HCT116 (cell line): Measurements from ENCODE around the gene SMYD3.

ENCODE experiments used
- EGR1 ChIP-seq: IDR thresholded peaks from 2 replicates; pipeline ENCODE4 v1.6.1; 2012; ENCODE audit warnings: low read depth
- EZH2 ChIP-seq: fragments of 200-600 bp; sonication (generic); IDR thresholded peaks from 2 replicates; pipeline ENCODE4 v1.6.1; 2017; ENCODE audit warnings: antibody characterized with exemption, mixed run types
- EZH2phosphoT487 ChIP-seq: fragments of 200-600 bp; IDR thresholded peaks from 2 replicates; pipeline ENCODE4 v1.6.1; 2018; ENCODE audit warnings: antibody characterized with exemption, borderline replicate concordance
- JUND ChIP-seq: IDR thresholded peaks from 2 replicates; pipeline ENCODE4 v1.6.1; 2012
- MAX ChIP-seq: IDR thresholded peaks from 2 replicates; pipeline ENCODE4 v1.6.1; 2012
- POLR2A ChIP-seq: IDR thresholded peaks from 2 replicates; pipeline ENCODE4 v1.7.0; 2011; ENCODE audit warnings: borderline replicate concordance; ENCODE audit not compliant: insufficient read depth, insufficient read length; ENCODE audit errors: extremely low read depth
- POLR2AphosphoS5 ChIP-seq: IDR thresholded peaks from 2 replicates; pipeline ENCODE4 v1.6.1; 2011; ENCODE audit warnings: mild to moderate bottlenecking, low read depth, low read length, moderate library complexity
- RAD21 ChIP-seq: IDR thresholded peaks from 2 replicates; pipeline ENCODE4 v1.6.1; 2012; ENCODE audit warnings: low read depth, mild to moderate bottlenecking
- SIN3A ChIP-seq: IDR thresholded peaks from 2 replicates; pipeline ENCODE4 v1.6.1; 2012; ENCODE audit warnings: low read depth
- SP1 ChIP-seq: IDR thresholded peaks from 2 replicates; pipeline ENCODE4 v1.6.1; 2012; ENCODE audit warnings: low read depth
- TCF7L2 ChIP-seq: IDR thresholded peaks from 2 replicates; pipeline ENCODE4 v1.7.0; 2011; ENCODE audit warnings: borderline replicate concordance, inconsistent platforms; ENCODE audit not compliant: insufficient read depth, insufficient read length; ENCODE audit errors: extremely low read depth
- YY1 ChIP-seq: IDR thresholded peaks from 2 replicates; pipeline ENCODE4 v1.6.1; 2011; ENCODE audit warnings: low read length, low read depth, moderate library complexity, mild to moderate bottlenecking; ENCODE audit not compliant: insufficient replicate concordance; ENCODE audit errors: extremely low read depth
- ZBTB33 ChIP-seq: IDR thresholded peaks from 2 replicates; pipeline ENCODE4 v1.6.1; 2011; ENCODE audit warnings: mild to moderate bottlenecking, low read length, moderate library complexity; ENCODE audit not compliant: insufficient replicate concordance; ENCODE audit errors: extremely low read depth
- TF ChIP-seq, protein P1 (sequence below), 3 experiments: fragments of 200-600 bp in 1 of 3; sonication (generic) in 1 of 3; IDR thresholded peaks in 2 of 3; conservative IDR thresholded peaks in 1 of 3; 2 replicates each; pipeline ENCODE4 v1.5.1; 2012 to 2017; ENCODE audit warnings: low read depth in 2 of 3, low read length in 2 of 3, antibody characterized with exemption in 1 of 3, borderline replicate concordance in 1 of 3, control low read depth in 1 of 3, mild to moderate bottlenecking in 1 of 3, mixed read lengths in 1 of 3, mixed run types in 1 of 3, moderate library complexity in 1 of 3; ENCODE audit not compliant: insufficient read depth in 1 of 3

GRCh38 chr1:246005067-246005466, 502.0 kb downstream of the SMYD3 start:
- TF ChIP-seq, protein P1, sequence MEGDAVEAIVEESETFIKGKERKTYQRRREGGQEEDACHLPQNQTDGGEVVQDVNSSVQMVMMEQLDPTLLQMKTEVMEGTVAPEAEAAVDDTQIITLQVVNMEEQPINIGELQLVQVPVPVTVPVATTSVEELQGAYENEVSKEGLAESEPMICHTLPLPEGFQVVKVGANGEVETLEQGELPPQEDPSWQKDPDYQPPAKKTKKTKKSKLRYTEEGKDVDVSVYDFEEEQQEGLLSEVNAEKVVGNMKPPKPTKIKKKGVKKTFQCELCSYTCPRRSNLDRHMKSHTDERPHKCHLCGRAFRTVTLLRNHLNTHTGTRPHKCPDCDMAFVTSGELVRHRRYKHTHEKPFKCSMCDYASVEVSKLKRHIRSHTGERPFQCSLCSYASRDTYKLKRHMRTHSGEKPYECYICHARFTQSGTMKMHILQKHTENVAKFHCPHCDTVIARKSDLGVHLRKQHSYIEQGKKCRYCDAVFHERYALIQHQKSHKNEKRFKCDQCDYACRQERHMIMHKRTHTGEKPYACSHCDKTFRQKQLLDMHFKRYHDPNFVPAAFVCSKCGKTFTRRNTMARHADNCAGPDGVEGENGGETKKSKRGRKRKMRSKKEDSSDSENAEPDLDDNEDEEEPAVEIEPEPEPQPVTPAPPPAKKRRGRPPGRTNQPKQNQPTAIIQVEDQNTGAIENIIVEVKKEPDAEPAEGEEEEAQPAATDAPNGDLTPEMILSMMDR (IDR thresholded peaks at IDR 0.05 in 2 of 3, conservative IDR thresholded peaks at IDR 0.05 in 1 of 3; ENCODE audit: borderline replicate concordance in 1 of 3, insufficient read depth in 1 of 3, low read depth in 2 of 3, low read length in 2 of 3): no peak
- TF ChIP-seq POLR2A (no peak), MAX (no peak), EZH2phosphoT487 (no peak), SIN3A (no peak), JUND (no peak), SP1 (no peak), RAD21 (no peak), POLR2AphosphoS5 (no peak), YY1 (no peak), TCF7L2 (no peak), ZBTB33 (no peak), EGR1 (no peak), EZH2 (no peak)
